ENCODE results near the gene UBL4B.

- TF ChIP-seq POLR2A (IDR thresholded peaks at IDR 0.05) (no peak), CTCF (IDR thresholded peaks at IDR 0.05 in 4 of 5, conservative IDR thresholded peaks at IDR 0.05 in 1 of 5) (no peak)
These were observed 24.7 kb downstream of the UBL4B start for GRCh38 chr1:110136911-110137310.

Data from gastrocnemius medialis (tissue), 4 donors.